B cell (primary cell): ENCODE measurements around the gene ASCL1.

Experiments used
- EZH2 ChIP-seq: IDR thresholded peaks from 2 replicates; pipeline ENCODE4 v1.6.1; 2012; ENCODE audit warnings: borderline replicate concordance, low read depth, mild to moderate bottlenecking, moderate library complexity, low read length; ENCODE audit not compliant: insufficient read depth, poor library complexity, severe bottlenecking
- TF ChIP-seq, protein P1 (sequence below): fragments of 200-600 bp; IDR thresholded peaks from one replicate; pipeline ENCODE4 v1.8.0; 2022; ENCODE audit warnings: antibody characterized with exemption, mild to moderate bottlenecking

DNA sequence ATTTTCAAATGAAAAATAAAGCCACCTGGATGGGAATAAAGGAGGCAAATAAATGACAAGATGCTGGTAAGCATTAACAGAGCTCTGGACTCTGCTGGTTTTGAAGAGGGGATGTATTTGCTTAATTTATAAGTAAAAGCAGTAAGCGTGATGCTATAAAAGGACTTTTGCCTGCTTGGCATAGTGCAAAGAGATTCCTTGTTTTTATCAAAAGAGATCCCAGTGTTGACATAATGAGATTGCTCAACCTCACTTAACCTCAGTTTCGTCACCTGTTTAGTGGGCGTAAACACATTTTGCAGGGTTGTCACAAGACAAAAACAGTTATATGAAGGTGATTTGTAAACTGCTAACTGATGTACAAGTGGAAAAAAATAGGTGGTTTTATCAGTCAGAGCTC lies 13.8 kb downstream of the ASCL1 start:
- TF ChIP-seq, protein P1, sequence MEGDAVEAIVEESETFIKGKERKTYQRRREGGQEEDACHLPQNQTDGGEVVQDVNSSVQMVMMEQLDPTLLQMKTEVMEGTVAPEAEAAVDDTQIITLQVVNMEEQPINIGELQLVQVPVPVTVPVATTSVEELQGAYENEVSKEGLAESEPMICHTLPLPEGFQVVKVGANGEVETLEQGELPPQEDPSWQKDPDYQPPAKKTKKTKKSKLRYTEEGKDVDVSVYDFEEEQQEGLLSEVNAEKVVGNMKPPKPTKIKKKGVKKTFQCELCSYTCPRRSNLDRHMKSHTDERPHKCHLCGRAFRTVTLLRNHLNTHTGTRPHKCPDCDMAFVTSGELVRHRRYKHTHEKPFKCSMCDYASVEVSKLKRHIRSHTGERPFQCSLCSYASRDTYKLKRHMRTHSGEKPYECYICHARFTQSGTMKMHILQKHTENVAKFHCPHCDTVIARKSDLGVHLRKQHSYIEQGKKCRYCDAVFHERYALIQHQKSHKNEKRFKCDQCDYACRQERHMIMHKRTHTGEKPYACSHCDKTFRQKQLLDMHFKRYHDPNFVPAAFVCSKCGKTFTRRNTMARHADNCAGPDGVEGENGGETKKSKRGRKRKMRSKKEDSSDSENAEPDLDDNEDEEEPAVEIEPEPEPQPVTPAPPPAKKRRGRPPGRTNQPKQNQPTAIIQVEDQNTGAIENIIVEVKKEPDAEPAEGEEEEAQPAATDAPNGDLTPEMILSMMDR = no peak
- TF ChIP-seq EZH2 = no peak
